WTC11 (cell line): ENCODE data around the gene TTC39A. TPM values are rescaled to one million over a fixed set of nuclear protein-coding genes. Genes with fewer than 3 reads are reported as not detected.

Experiments used
- ATAC-seq: fragments of 200-7000 bp; cut with Tn5 transposase; 2 replicates; pipeline ENCODE4 v1.10.0; 2021; ENCODE audit warnings: mild to moderate bottlenecking, moderate library complexity
- CTCF ChIA-PET: fragments of 300-600 bp; sonication (Branson Sonifier 250); formaldehyde crosslinking; loops from one replicate; lab custom pipeline; 2021; ENCODE audit warnings: antibody characterized with exemption; lab: Charles Lee
- POLR2A ChIA-PET: fragments of 350-600 bp; sonication (Branson Sonifier 250); formaldehyde crosslinking; loops from one replicate; lab custom pipeline; 2021; ENCODE audit warnings: antibody characterized with exemption; lab: Charles Lee
- DNase-seq: peaks from one replicate; pipeline ENCODE4 v3.0.0; 2021; ENCODE audit warnings: low spot score
- H3K27ac Mint-ChIP-seq: 2 replicates; pipeline ENCODE4 v1.8.0; 2021; ENCODE audit warnings: mixed read lengths
- H3K27me3 Mint-ChIP-seq: 2 replicates; pipeline ENCODE4 v1.8.0; 2021; ENCODE audit warnings: low read depth, mild to moderate bottlenecking, moderate library complexity, mixed read lengths
- H3K36me3 Mint-ChIP-seq: 2 replicates; pipeline ENCODE4 v1.8.0; 2021; ENCODE audit warnings: mixed read lengths
- H3K4me1 Mint-ChIP-seq: 2 replicates; pipeline ENCODE4 v1.8.0; 2022; ENCODE audit warnings: mixed read lengths
- H3K4me3 Mint-ChIP-seq: 2 replicates; pipeline ENCODE4 v1.8.0; 2021; ENCODE audit warnings: mild to moderate bottlenecking, moderate library complexity, mixed read lengths
- H3K9me3 Mint-ChIP-seq: 2 replicates; pipeline ENCODE4 v1.8.0; 2021; ENCODE audit warnings: mixed read lengths
- ATF1 ChIP-seq: sonication (generic); formaldehyde crosslinking; IDR thresholded peaks from 2 replicates; pipeline ENCODE4 v1.8.1; 2023; ENCODE audit warnings: mild to moderate bottlenecking, moderate library complexity, missing genetic modification reagents
- CBFB ChIP-seq: sonication (generic); formaldehyde crosslinking; IDR thresholded peaks from 2 replicates; pipeline ENCODE4 v1.8.1; 2022; ENCODE audit warnings: mild to moderate bottlenecking, low read depth, missing genetic modification reagents
- EMX1 ChIP-seq: fragments of 250-450 bp; sonication (Bioruptor Pico); IDR thresholded peaks from 2 replicates; pipeline ENCODE4 v1.8.0; 2021; ENCODE audit warnings: mild to moderate bottlenecking
- ETV6 ChIP-seq: sonication (generic); formaldehyde crosslinking; IDR thresholded peaks from 2 replicates; pipeline ENCODE4 v1.8.1; 2022; ENCODE audit warnings: mild to moderate bottlenecking, missing genetic modification reagents
- GRHL2 ChIP-seq: fragments of 250-450 bp; sonication (Bioruptor Pico); IDR thresholded peaks from 2 replicates; pipeline ENCODE4 v1.8.0; 2022; ENCODE audit warnings: mild to moderate bottlenecking, moderate library complexity; ENCODE audit not compliant: insufficient replicate concordance, severe bottlenecking
- HMGA2 ChIP-seq: fragments of 250-450 bp; sonication (Bioruptor Pico); IDR thresholded peaks from 2 replicates; pipeline ENCODE4 v1.4.0; 2021; ENCODE audit warnings: mild to moderate bottlenecking, moderate library complexity
- KAT7 ChIP-seq: sonication (generic); formaldehyde crosslinking; IDR thresholded peaks from 2 replicates; pipeline ENCODE4 v1.8.1; 2023; ENCODE audit warnings: missing genetic modification reagents, mild to moderate bottlenecking, borderline replicate concordance
- MXD4 ChIP-seq: fragments of 250-450 bp; sonication (Bioruptor Pico); IDR thresholded peaks from 2 replicates; pipeline ENCODE4 v1.8.0; 2021; ENCODE audit warnings: mild to moderate bottlenecking, moderate library complexity, borderline replicate concordance
- NFATC4 ChIP-seq: fragments of 250-450 bp; sonication (Bioruptor Pico); IDR thresholded peaks from 2 replicates; pipeline ENCODE4 v1.9.0; 2021; ENCODE audit warnings: mild to moderate bottlenecking
- SMAD4 ChIP-seq: sonication (generic); formaldehyde crosslinking; IDR thresholded peaks from 2 replicates; pipeline ENCODE4 v1.8.0; 2022; ENCODE audit warnings: mild to moderate bottlenecking, missing genetic modification reagents
- TEAD1 ChIP-seq: sonication (generic); formaldehyde crosslinking; IDR thresholded peaks from 2 replicates; pipeline ENCODE4 v1.8.0; 2022; ENCODE audit warnings: mild to moderate bottlenecking, missing genetic modification reagents
- TP53 ChIP-seq: sonication (generic); formaldehyde crosslinking; IDR thresholded peaks from 2 replicates; pipeline ENCODE4 v1.8.1; 2023; ENCODE audit warnings: mild to moderate bottlenecking, missing genetic modification reagents
- USF2 ChIP-seq: sonication (generic); formaldehyde crosslinking; IDR thresholded peaks from 2 replicates; pipeline ENCODE4 v1.8.1; 2023; ENCODE audit warnings: mild to moderate bottlenecking, missing genetic modification reagents, moderate library complexity
- ZBTB21 ChIP-seq: sonication (generic); formaldehyde crosslinking; IDR thresholded peaks from 2 replicates; pipeline ENCODE4 v1.8.1; 2023; ENCODE audit warnings: mild to moderate bottlenecking, missing genetic modification reagents, borderline replicate concordance
- ZNF263 ChIP-seq: sonication (generic); formaldehyde crosslinking; IDR thresholded peaks from 2 replicates; pipeline ENCODE4 v1.8.1; 2022; ENCODE audit warnings: low read depth, mild to moderate bottlenecking, moderate library complexity, missing genetic modification reagents
- total RNA-seq: library from RNA; stranded (reverse); gene quantifications from 3 replicates; pipeline ENCODE4 v1.2.3, GENCODE V29; 2021
- TF ChIP-seq, protein P1 (sequence below): fragments of 200-600 bp; IDR thresholded peaks from 2 replicates; pipeline ENCODE4 v1.8.0; 2022; ENCODE audit warnings: antibody characterized with exemption
- TF ChIP-seq, protein P2 (sequence below): fragments of 250-450 bp; sonication (Bioruptor Pico); IDR thresholded peaks from 2 replicates; pipeline ENCODE4 v1.9.0; 2021; ENCODE audit warnings: mild to moderate bottlenecking, borderline replicate concordance
- TF ChIP-seq, protein P3 (sequence below): sonication (generic); formaldehyde crosslinking; IDR thresholded peaks from 2 replicates; pipeline ENCODE4 v1.8.1; 2022; ENCODE audit warnings: low read depth, missing genetic modification reagents, borderline replicate concordance
- TF ChIP-seq, protein P4 (sequence below): sonication (generic); formaldehyde crosslinking; IDR thresholded peaks from 2 replicates; pipeline ENCODE4 v1.8.1; 2023; ENCODE audit warnings: mild to moderate bottlenecking, missing genetic modification reagents
- TF ChIP-seq, protein P5 (sequence below): fragments of 250-450 bp; sonication (Bioruptor Pico); conservative IDR thresholded peaks from 2 replicates; pipeline ENCODE4 v1.9.0; 2021; ENCODE audit warnings: mild to moderate bottlenecking
- TF ChIP-seq, protein P6 (sequence below): sonication (generic); formaldehyde crosslinking; IDR thresholded peaks from 2 replicates; pipeline ENCODE4 v1.8.0; 2022; ENCODE audit warnings: mild to moderate bottlenecking, missing genetic modification reagents

The TTC39A gene
- total RNA-seq, 1 experiment from 2014 or later, result 3.4 TPM

- no peak for DNase-seq
- 0 out of 2 replicates have a peak, but pooled peaks cover 2% of the 10 kb centered on the region for H3K36me3 Mint-ChIP-seq
- 0 out of 2 replicates have a peak, but pooled peaks have one; percentile 4 for ATAC-seq
- H3K4me1 Mint-ChIP-seq, result peaks cover 13% of the 10 kb centered on the region
- TF ChIP-seq, protein P1, sequence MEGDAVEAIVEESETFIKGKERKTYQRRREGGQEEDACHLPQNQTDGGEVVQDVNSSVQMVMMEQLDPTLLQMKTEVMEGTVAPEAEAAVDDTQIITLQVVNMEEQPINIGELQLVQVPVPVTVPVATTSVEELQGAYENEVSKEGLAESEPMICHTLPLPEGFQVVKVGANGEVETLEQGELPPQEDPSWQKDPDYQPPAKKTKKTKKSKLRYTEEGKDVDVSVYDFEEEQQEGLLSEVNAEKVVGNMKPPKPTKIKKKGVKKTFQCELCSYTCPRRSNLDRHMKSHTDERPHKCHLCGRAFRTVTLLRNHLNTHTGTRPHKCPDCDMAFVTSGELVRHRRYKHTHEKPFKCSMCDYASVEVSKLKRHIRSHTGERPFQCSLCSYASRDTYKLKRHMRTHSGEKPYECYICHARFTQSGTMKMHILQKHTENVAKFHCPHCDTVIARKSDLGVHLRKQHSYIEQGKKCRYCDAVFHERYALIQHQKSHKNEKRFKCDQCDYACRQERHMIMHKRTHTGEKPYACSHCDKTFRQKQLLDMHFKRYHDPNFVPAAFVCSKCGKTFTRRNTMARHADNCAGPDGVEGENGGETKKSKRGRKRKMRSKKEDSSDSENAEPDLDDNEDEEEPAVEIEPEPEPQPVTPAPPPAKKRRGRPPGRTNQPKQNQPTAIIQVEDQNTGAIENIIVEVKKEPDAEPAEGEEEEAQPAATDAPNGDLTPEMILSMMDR, result no peak
- TF ChIP-seq EMX1 (CRISPR knock-in tag) (no peak), CBFB (CRISPR knock-in tag) (no peak), ZBTB21 (CRISPR knock-in tag) (no peak), GRHL2 (CRISPR knock-in tag) (no peak), USF2 (CRISPR knock-in tag) (no peak), SMAD4 (CRISPR knock-in tag) (no peak)
- TF ChIP-seq, protein P2, sequence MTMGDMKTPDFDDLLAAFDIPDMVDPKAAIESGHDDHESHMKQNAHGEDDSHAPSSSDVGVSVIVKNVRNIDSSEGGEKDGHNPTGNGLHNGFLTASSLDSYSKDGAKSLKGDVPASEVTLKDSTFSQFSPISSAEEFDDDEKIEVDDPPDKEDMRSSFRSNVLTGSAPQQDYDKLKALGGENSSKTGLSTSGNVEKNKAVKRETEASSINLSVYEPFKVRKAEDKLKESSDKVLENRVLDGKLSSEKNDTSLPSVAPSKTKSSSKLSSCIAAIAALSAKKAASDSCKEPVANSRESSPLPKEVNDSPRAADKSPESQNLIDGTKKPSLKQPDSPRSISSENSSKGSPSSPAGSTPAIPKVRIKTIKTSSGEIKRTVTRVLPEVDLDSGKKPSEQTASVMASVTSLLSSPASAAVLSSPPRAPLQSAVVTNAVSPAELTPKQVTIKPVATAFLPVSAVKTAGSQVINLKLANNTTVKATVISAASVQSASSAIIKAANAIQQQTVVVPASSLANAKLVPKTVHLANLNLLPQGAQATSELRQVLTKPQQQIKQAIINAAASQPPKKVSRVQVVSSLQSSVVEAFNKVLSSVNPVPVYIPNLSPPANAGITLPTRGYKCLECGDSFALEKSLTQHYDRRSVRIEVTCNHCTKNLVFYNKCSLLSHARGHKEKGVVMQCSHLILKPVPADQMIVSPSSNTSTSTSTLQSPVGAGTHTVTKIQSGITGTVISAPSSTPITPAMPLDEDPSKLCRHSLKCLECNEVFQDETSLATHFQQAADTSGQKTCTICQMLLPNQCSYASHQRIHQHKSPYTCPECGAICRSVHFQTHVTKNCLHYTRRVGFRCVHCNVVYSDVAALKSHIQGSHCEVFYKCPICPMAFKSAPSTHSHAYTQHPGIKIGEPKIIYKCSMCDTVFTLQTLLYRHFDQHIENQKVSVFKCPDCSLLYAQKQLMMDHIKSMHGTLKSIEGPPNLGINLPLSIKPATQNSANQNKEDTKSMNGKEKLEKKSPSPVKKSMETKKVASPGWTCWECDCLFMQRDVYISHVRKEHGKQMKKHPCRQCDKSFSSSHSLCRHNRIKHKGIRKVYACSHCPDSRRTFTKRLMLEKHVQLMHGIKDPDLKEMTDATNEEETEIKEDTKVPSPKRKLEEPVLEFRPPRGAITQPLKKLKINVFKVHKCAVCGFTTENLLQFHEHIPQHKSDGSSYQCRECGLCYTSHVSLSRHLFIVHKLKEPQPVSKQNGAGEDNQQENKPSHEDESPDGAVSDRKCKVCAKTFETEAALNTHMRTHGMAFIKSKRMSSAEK (CRISPR knock-in tag), result no peak
- TF ChIP-seq, protein P3, sequence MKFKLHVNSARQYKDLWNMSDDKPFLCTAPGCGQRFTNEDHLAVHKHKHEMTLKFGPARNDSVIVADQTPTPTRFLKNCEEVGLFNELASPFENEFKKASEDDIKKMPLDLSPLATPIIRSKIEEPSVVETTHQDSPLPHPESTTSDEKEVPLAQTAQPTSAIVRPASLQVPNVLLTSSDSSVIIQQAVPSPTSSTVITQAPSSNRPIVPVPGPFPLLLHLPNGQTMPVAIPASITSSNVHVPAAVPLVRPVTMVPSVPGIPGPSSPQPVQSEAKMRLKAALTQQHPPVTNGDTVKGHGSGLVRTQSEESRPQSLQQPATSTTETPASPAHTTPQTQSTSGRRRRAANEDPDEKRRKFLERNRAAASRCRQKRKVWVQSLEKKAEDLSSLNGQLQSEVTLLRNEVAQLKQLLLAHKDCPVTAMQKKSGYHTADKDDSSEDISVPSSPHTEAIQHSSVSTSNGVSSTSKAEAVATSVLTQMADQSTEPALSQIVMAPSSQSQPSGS (CRISPR knock-in tag), result no peak
- no peak overlapping the region for H3K4me3 Mint-ChIP-seq
- ChIA-PET CTCF (interaction anchor here (1.0 to 3.4 kb wide), 23 partner anchors 9 to 318 kb away, joined by 3 to 46 read pairs (median 6); partner anchors contain the start of genes EPS15 and RNF11), POLR2A (interaction anchor here (1.4 kb wide), 1 partner anchor 10 kb away, joined by 3 read pairs; no protein-coding TSS in a partner anchor)
- H3K9me3 Mint-ChIP-seq, result peaks cover 9% of the 10 kb centered on the region; the same call in 1 of the 2 replicates
- H3K27ac Mint-ChIP-seq, result no peak overlapping the region
- peaks cover 13% of the 10 kb centered on the region for H3K27me3 Mint-ChIP-seq
Measured at GRCh38 chr1:51295926-51296325, 34.4 kb downstream of the TTC39A start.

DNA sequence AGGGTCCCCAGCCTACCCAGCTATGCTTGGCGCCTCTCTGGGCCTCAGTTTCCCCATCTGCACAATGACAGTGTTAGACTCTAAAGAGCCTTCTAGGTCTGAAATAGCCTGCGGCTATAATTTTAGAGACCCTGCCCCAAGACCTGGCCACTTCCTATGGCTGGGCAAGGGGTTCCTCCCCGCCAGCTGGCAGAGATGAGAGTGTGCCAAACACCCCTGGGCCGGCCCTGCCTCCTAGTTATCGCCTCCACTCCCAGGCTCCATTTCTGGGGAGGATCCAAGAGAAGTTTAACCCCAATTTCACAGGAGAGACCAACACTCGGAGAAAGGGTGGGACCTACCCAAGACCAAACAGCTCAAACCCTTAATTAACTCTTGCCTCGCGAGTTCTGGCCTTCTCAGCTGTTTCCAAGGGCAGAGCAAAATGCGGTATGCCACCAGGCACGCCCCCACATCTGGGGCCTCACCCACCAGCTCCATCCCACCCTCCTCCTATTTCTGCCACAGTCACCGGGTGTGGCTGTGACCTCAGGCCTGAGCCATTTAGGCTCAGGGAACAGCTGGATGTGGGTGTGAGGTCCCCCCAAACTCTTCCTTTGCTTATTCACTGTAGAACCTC, 35.7 kb downstream of the TTC39A start:
- ChIA-PET CTCF (interaction anchor here (1.0 to 3.4 kb wide), 5 partner anchors 7 to 128 kb away, joined by 3 to 46 read pairs (median 9); no protein-coding TSS in a partner anchor), POLR2A (no interaction called here)
- H3K9me3 Mint-ChIP-seq, result peaks cover 9% of the 10 kb centered on the region; the same call in 1 of the 2 replicates
- DNase-seq (no peak), ATAC-seq (no peak)
- H3K4me1 Mint-ChIP-seq, result peaks cover 13% of the 10 kb centered on the region
- peaks cover 13% of the 10 kb centered on the region for H3K27me3 Mint-ChIP-seq
- no peak overlapping the region for H3K4me3 Mint-ChIP-seq
- 0 out of 2 replicates have a peak, but pooled peaks cover 2% of the 10 kb centered on the region for H3K36me3 Mint-ChIP-seq
- TF ChIP-seq ATF1 (CRISPR knock-in tag), result no peak
- no peak for TF ChIP-seq TP53
- TF ChIP-seq MXD4 (CRISPR knock-in tag), result no peak
- TF ChIP-seq, protein P4, sequence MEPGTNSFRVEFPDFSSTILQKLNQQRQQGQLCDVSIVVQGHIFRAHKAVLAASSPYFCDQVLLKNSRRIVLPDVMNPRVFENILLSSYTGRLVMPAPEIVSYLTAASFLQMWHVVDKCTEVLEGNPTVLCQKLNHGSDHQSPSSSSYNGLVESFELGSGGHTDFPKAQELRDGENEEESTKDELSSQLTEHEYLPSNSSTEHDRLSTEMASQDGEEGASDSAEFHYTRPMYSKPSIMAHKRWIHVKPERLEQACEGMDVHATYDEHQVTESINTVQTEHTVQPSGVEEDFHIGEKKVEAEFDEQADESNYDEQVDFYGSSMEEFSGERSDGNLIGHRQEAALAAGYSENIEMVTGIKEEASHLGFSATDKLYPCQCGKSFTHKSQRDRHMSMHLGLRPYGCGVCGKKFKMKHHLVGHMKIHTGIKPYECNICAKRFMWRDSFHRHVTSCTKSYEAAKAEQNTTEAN (CRISPR knock-in tag), result no peak
- TF ChIP-seq ZNF263, result no peak
- TF ChIP-seq, protein P5, sequence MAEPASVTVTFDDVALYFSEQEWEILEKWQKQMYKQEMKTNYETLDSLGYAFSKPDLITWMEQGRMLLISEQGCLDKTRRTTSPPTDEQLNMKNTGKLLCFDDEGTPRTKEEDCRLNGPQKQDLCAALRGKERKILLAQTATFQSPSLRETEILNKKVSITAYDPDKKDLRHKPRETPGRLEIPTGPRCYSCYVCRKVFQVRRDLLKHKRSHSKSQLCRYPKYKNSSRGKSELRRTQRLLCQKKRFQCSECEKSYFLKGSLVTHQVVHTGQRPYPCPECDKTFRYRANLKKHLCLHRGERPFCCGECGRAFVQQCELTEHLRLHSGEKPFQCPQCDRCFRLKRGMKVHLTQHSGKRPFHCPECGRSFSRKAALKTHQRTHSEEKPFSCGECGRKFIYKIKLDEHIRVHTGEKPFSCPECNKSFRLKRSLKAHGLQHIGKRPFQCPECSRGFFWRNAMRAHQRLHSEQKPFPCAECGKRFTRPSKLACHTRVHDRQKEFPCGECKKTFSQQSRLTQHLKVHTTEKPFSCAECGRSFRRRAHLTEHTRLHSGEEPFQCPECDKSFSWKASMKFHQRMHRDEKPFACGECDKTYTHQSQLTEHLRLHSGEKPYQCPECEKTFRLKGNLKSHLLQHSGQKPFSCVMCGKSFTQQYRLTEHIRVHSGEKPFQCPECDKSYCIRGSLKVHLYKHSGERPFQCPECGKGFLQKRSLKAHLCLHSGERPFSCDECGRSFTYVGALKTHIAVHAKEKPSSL, result no peak
- no peak for TF ChIP-seq ETV6 (CRISPR knock-in tag)
- no peak for TF ChIP-seq NFATC4 (CRISPR knock-in tag)
- TF ChIP-seq TEAD1 (CRISPR knock-in tag), result no peak
- TF ChIP-seq EMX1 (CRISPR knock-in tag), result no peak
- TF ChIP-seq KAT7, result no peak
- TF ChIP-seq, protein P6, sequence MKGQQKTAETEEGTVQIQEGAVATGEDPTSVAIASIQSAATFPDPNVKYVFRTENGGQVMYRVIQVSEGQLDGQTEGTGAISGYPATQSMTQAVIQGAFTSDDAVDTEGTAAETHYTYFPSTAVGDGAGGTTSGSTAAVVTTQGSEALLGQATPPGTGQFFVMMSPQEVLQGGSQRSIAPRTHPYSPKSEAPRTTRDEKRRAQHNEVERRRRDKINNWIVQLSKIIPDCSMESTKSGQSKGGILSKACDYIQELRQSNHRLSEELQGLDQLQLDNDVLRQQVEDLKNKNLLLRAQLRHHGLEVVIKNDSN (CRISPR knock-in tag), result no peak
- no peak for TF ChIP-seq HMGA2 (CRISPR knock-in tag)
- TF ChIP-seq CBFB (CRISPR knock-in tag), result no peak
- no peak overlapping the region for H3K27ac Mint-ChIP-seq
